ENCODE measurements around the gene MANBA. TPM values are rescaled to one million over a fixed set of nuclear protein-coding genes. Genes with fewer than 3 reads are reported as not detected.

Gene MANBA
- total RNA-seq, 4 donors from 2014 or later, result 10.4 to 21.7 (median 15.1) TPM

GRCh38 chr4:102736636-102737549 is 23.9 kb downstream of the MANBA start:
- Histone ChIP-seq H3K27me3 (no peaks in the 10 kb centered on the region), H3K4me3 (no peak overlapping the region), H3K4me1 (no peaks in the 10 kb centered on the region), H3K27ac (no peak overlapping the region), H3K9me3 (no peaks in the 10 kb centered on the region), H3K36me3 (no peaks in the 10 kb centered on the region)
- DNase-seq, result no peak
- WGBS, 2 donors, result 82 to 84% methylated on average over 11 of the region's 11 CpGs
- intact Hi-C loops (cut with DNase I), result no loop called here
- TF ChIP-seq POLR2A (IDR thresholded peaks at IDR 0.05), result no peak
- TF ChIP-seq CTCF (IDR thresholded peaks at IDR 0.05), result no peak

GRCh38 chr4:102735582-102735981 is 25.2 kb downstream of the MANBA start:
- Histone ChIP-seq H3K4me1 (no peaks in the 10 kb centered on the region), H3K4me3 (no peak overlapping the region), H3K27me3 (no peaks in the 10 kb centered on the region), H3K9me3 (no peaks in the 10 kb centered on the region), H3K36me3 (no peaks in the 10 kb centered on the region), H3K27ac (no peak overlapping the region)
- TF ChIP-seq CTCF (IDR thresholded peaks at IDR 0.05) (no peak), POLR2A (IDR thresholded peaks at IDR 0.05) (no peak)
- intact Hi-C loops (cut with DNase I), result no loop called here
- 70 to 72% methylated on average over 1 of the region's 1 CpG for WGBS, 2 donors
- no peak for DNase-seq

GRCh38 chr4:102734591-102735385 is 26.0 kb downstream of the MANBA start:
- Histone ChIP-seq H3K4me1 (no peaks in the 10 kb centered on the region), H3K27me3 (no peaks in the 10 kb centered on the region), H3K9me3 (no peaks in the 10 kb centered on the region), H3K36me3 (no peaks in the 10 kb centered on the region), H3K4me3 (no peak overlapping the region), H3K27ac (no peak overlapping the region)
- DNase-seq, result no peak
- TF ChIP-seq POLR2A (IDR thresholded peaks at IDR 0.05) (no peak), CTCF (IDR thresholded peaks at IDR 0.05) (no peak)
- intact Hi-C loops (cut with DNase I), result no loop called here
- 71 to 81% methylated on average over 4 of the region's 5 CpGs for WGBS, 2 donors

GRCh38 chr4:102734116-102734515 is 26.7 kb downstream of the MANBA start:
- intact Hi-C loops (cut with DNase I), result no loop called here
- H3K27ac ChIP-seq, result no peak overlapping the region

More at GRCh38 chr4:102734116-102734515, 26.7 kb downstream of the MANBA start:
- no peak for DNase-seq
- Histone ChIP-seq H3K27me3 (no peaks in the 10 kb centered on the region), H3K36me3 (no peaks in the 10 kb centered on the region), H3K9me3 (no peaks in the 10 kb centered on the region), H3K4me1 (no peaks in the 10 kb centered on the region), H3K4me3 (no peak overlapping the region)
- TF ChIP-seq POLR2A (IDR thresholded peaks at IDR 0.05) (no peak), CTCF (IDR thresholded peaks at IDR 0.05) (no peak)
- 94 to 95% methylated on average over 2 to 4 of the region's 5 CpGs for WGBS, 2 donors

Data from esophagus squamous epithelium (tissue), 5 donors.